ENCODE results near the gene PCDHB6. TPM values are rescaled to one million over a fixed set of nuclear protein-coding genes. Genes with fewer than 3 reads are reported as not detected.
"Not testable (repeated sequence)": the region's sequence is repeated elsewhere in the genome, so short reads cannot be mapped to it uniquely, and the experiment has no call there.

The PCDHB6 gene
- polyA plus RNA-seq, 1 of the 3 experiments (the other 2 are of a cell fraction) = 5.0 TPM

DNA sequence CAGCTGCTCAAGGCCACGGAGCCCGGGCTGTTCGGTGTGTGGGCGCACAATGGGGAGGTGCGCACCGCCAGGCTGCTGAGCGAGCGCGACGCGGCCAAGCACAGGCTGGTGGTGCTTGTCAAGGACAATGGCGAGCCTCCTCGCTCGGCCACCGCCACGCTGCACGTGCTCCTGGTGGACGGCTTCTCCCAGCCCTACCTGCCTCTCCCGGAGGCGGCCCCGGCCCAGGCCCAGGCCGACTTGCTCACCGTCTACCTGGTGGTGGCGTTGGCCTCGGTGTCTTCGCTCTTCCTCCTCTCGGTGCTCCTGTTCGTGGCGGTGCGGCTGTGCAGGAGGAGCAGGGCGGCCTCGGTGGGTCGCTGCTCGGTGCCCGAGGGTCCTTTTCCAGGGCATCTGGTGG lies 39.3 kb downstream of the PCDHB6 start:
- H3K79me2 ChIP-seq (ENCODE audit: insufficient read depth); DNase-seq; H3K27ac ChIP-seq (ENCODE audit: low read depth in 2 of 2, low read length in 1 of 2); H3K4me1 ChIP-seq (ENCODE audit: control insufficient read depth in 1 of 2, insufficient read depth in 2 of 2, low read depth in 1 of 2, low read length in 1 of 2); H3K9ac ChIP-seq; H4K20me1 ChIP-seq (ENCODE audit: insufficient read depth); CTCF ChIA-PET; H3K4me2 ChIP-seq; POLR2A ChIA-PET; H3K4me3 ChIP-seq (ENCODE audit: low read depth in 2 of 2, low read length in 1 of 2); H2AFZ ChIP-seq (ENCODE audit: low read depth); H3K9me3 ChIP-seq; H3K36me3 ChIP-seq (replicated peaks in 1 of 2; ENCODE audit: control insufficient read depth in 1 of 2, insufficient read depth in 2 of 2, low read length in 1 of 2); H3F3A ChIP-seq (replicated peaks; ENCODE audit: insufficient read depth); H3K27me3 ChIP-seq (ENCODE audit: insufficient read depth); H3K9me2 ChIP-seq: not testable (repeated sequence)
- 77% methylated on average over 14 of the region's 35 CpGs for WGBS (ENCODE audit: low lambda C conversion rate)

DNA sequence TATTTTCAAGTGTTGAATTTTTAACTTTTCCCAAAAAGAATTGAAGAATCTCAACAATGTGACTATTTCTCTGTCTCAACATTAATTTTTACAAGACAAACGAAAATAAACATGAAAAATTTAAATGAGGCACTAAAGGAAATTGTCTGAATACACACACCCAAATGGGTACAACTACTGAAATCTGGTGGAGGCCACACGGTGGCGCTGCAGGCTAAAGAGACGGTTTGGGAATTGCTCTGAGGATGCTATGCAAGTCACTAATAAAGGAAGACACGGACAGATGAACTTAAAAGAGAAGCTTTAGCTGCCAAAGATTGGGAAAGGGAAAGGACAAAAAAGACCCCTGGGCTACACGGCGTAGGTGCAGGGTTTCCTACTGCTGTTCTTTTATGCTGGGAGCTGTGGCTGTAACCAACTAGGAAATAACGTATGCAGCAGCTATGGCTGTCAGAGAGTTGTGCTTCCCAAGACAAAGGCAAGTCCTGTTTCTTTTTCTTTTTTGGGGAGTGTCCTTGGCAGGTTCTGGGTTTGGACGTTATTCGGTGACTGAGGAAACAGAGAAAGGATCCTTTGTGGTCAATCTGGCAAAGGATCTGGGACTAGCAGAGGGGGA lies 42.4 kb downstream of the PCDHB6 start, which contains the start of gene PCDHB10:
PCDHB10 (plus strand) TSS at position 244 of the 616 bp plus-strand sequence; CDS start at position 444, 200 bp downstream.
- Histone ChIP-seq H3K36me3 (replicated peaks in 1 of 2; ENCODE audit: control insufficient read depth in 1 of 2, insufficient read depth in 2 of 2, low read length in 1 of 2) (peaks cover 0 to 4% of the 10 kb centered on the region in 2 experiments), H3K4me2 (no peak within 1 kb of the TSS), H3K9me2 (no peaks in the 10 kb centered on the region), H3K9ac (no peak within 1 kb of the TSS), H3K27me3 (ENCODE audit: insufficient read depth) (no peaks in the 10 kb centered on the region), H3K4me3 (ENCODE audit: low read depth in 2 of 2, low read length in 1 of 2) (peak within 1 kb of the TSS in 1 of 2 experiments; percentile 14; a peak in 1 of 4 replicates), H3K79me2 (ENCODE audit: insufficient read depth) (no peaks in the 10 kb centered on the region), H3K27ac (ENCODE audit: low read depth in 2 of 2, low read length in 1 of 2) (no peak within 1 kb of the TSS), H2AFZ (ENCODE audit: low read depth) (no peak within 1 kb of the TSS), H3K4me1 (ENCODE audit: control insufficient read depth in 1 of 2, insufficient read depth in 2 of 2, low read depth in 1 of 2, low read length in 1 of 2) (no peaks in the 10 kb centered on the region), H3K9me3 (peaks cover 9% of the 10 kb centered on the region), H3F3A (replicated peaks; ENCODE audit: insufficient read depth) (no peaks in the 10 kb centered on the region), H4K20me1 (ENCODE audit: insufficient read depth) (no peaks in the 10 kb centered on the region)
- peak; percentile 53 for DNase-seq
- TF ChIP-seq, protein P1, sequence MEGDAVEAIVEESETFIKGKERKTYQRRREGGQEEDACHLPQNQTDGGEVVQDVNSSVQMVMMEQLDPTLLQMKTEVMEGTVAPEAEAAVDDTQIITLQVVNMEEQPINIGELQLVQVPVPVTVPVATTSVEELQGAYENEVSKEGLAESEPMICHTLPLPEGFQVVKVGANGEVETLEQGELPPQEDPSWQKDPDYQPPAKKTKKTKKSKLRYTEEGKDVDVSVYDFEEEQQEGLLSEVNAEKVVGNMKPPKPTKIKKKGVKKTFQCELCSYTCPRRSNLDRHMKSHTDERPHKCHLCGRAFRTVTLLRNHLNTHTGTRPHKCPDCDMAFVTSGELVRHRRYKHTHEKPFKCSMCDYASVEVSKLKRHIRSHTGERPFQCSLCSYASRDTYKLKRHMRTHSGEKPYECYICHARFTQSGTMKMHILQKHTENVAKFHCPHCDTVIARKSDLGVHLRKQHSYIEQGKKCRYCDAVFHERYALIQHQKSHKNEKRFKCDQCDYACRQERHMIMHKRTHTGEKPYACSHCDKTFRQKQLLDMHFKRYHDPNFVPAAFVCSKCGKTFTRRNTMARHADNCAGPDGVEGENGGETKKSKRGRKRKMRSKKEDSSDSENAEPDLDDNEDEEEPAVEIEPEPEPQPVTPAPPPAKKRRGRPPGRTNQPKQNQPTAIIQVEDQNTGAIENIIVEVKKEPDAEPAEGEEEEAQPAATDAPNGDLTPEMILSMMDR (IDR thresholded peaks at IDR 0.05) = peak; percentile 57
- no peak for TF ChIP-seq YY1 (IDR thresholded peaks at IDR 0.05; ENCODE audit: low read depth)
- peak; percentile 44 for TF ChIP-seq RAD21 (IDR thresholded peaks at IDR 0.05; ENCODE audit: low read length)
- 24% methylated on average over 10 of the region's 10 CpGs for WGBS (ENCODE audit: low lambda C conversion rate)
- CTCF ChIA-PET = interaction anchor here (0.7 to 2.2 kb wide), 7 partner anchors 10 to 375 kb away, joined by 3 to 9 read pairs (median 4); partner anchors contain the start of gene PCDHB16
- POLR2A ChIA-PET = no interaction called here

DNA sequence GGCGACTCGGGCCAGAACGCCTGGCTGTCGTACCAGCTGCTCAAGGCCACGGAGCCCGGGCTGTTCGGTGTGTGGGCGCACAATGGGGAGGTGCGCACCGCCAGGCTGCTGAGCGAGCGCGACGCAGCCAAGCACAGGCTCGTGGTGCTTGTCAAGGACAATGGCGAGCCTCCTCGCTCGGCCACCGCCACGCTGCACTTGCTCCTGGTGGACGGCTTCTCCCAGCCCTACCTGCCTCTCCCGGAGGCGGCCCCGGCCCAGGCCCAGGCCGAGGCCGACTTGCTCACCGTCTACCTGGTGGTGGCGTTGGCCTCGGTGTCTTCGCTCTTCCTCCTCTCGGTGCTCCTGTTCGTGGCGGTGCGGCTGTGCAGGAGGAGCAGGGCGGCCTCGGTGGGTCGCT lies 44.5 kb downstream of the PCDHB6 start:
- H3K36me3 ChIP-seq (replicated peaks in 1 of 2; ENCODE audit: control insufficient read depth in 1 of 2, insufficient read depth in 2 of 2, low read length in 1 of 2); H3K4me1 ChIP-seq (ENCODE audit: control insufficient read depth in 1 of 2, insufficient read depth in 2 of 2, low read depth in 1 of 2, low read length in 1 of 2); POLR2A ChIA-PET; H3K9me2 ChIP-seq; H4K20me1 ChIP-seq (ENCODE audit: insufficient read depth); H3K79me2 ChIP-seq (ENCODE audit: insufficient read depth); H3K9me3 ChIP-seq; H3K9ac ChIP-seq; H2AFZ ChIP-seq (ENCODE audit: low read depth); H3F3A ChIP-seq (replicated peaks; ENCODE audit: insufficient read depth); DNase-seq; H3K27me3 ChIP-seq (ENCODE audit: insufficient read depth); H3K4me2 ChIP-seq; H3K27ac ChIP-seq (ENCODE audit: low read depth in 2 of 2, low read length in 1 of 2); H3K4me3 ChIP-seq (ENCODE audit: low read depth in 2 of 2, low read length in 1 of 2): not testable (repeated sequence)
- CTCF ChIA-PET = interaction anchor here (3.9 kb wide), 1 partner anchor 370 kb away, joined by 15 read pairs; no protein-coding TSS in a partner anchor
- WGBS (ENCODE audit: low lambda C conversion rate) = no CpG with 5 or more reads among the region's 37 CpGs

Data from SK-N-SH (cell line).